Muscle layer of colon (tissue), 2 donors: Measurements from ENCODE around the gene RNASE1.
A peak's percentile ranks its signal among the peaks of the same experiment; 100 is the strongest.
"Not testable (repeated sequence)": the region's sequence is repeated elsewhere in the genome, so short reads cannot be mapped to it uniquely, and the experiment has no call there.

ENCODE experiments used
- H3K27ac ChIP-seq: one replicate; pipeline ENCODE4 v1.7.0; 2013; ENCODE audit warnings: low read depth, mild to moderate bottlenecking, low read length, moderate library complexity
- H3K27me3 ChIP-seq, 2 donors: one replicate each; pipeline ENCODE4 v1.7.0; 2013; ENCODE audit warnings: low read length in 2 of 2, mild to moderate bottlenecking in 2 of 2; ENCODE audit not compliant: insufficient read depth in 2 of 2, control insufficient read depth in 1 of 2
- H3K36me3 ChIP-seq: one replicate; pipeline ENCODE4 v1.7.0; 2013; ENCODE audit warnings: mild to moderate bottlenecking, low read length; ENCODE audit not compliant: insufficient read depth
- H3K4me1 ChIP-seq: one replicate; pipeline ENCODE4 v1.7.0; 2013; ENCODE audit warnings: mild to moderate bottlenecking, low read length; ENCODE audit not compliant: insufficient read depth
- H3K4me3 ChIP-seq, 2 donors: one replicate each; pipeline ENCODE4 v1.7.0; 2013; ENCODE audit warnings: low read length in 2 of 2, low read depth in 1 of 2, mild to moderate bottlenecking in 1 of 2, moderate library complexity in 1 of 2
- H3K9ac ChIP-seq: one replicate; pipeline ENCODE4 v1.7.0; 2013; ENCODE audit warnings: low read length
- H3K9me3 ChIP-seq: one replicate; pipeline ENCODE4 v1.7.0; 2013; ENCODE audit warnings: mild to moderate bottlenecking, low read length
- donor health status: abdominal sarcoma.
- donor health status: Adenocarcinoma of cecum.

RNASE1 gene

GRCh38 chr14:20802341-20803084, at the start of gene RNASE1:
RNASE1 (minus strand) TSS chr14:20802844; CDS start chr14:20802068, 776 bp downstream.
- Histone ChIP-seq H3K9me3 (no peaks in the 10 kb centered on the region), H3K4me1 (no peaks in the 10 kb centered on the region), H3K27me3 (no peaks in the 10 kb centered on the region), H3K27ac (no peak within 1 kb of the TSS), H3K9ac (no peak within 1 kb of the TSS), H3K36me3 (no peaks in the 10 kb centered on the region), H3K4me3 (peak within 1 kb of the TSS in 1 of 2 donors; percentile 24)

- H3K9ac ChIP-seq: no peak overlapping the region
Observed at GRCh38 chr14:20848955-20849570, 46.4 kb upstream of the RNASE1 start.

GRCh38 chr14:20848316-20848954, 45.8 kb upstream of the RNASE1 start:
- H3K4me3 ChIP-seq: no peak overlapping the region
- H3K4me1 ChIP-seq: no peaks in the 10 kb centered on the region
- no peak overlapping the region for H3K27ac ChIP-seq
- H3K9ac ChIP-seq: no peak overlapping the region
- H3K36me3 ChIP-seq: no peaks in the 10 kb centered on the region
- no peaks in the 10 kb centered on the region for H3K9me3 ChIP-seq
- no peaks in the 10 kb centered on the region for H3K27me3 ChIP-seq

More at GRCh38 chr14:20848955-20849570, 46.4 kb upstream of the RNASE1 start:
- H3K36me3 ChIP-seq: no peaks in the 10 kb centered on the region
- no peak overlapping the region for H3K27ac ChIP-seq
- H3K4me1 ChIP-seq: no peaks in the 10 kb centered on the region
- H3K9me3 ChIP-seq: no peaks in the 10 kb centered on the region
- no peak overlapping the region for H3K4me3 ChIP-seq
- no peaks in the 10 kb centered on the region for H3K27me3 ChIP-seq

- H3K9ac ChIP-seq: no peak overlapping the region
- H3K27ac ChIP-seq: no peak overlapping the region
- no peaks in the 10 kb centered on the region for H3K4me1 ChIP-seq
- H3K4me3 ChIP-seq: no peak overlapping the region
- H3K9me3 ChIP-seq: no peaks in the 10 kb centered on the region
- H3K27me3 ChIP-seq: no peaks in the 10 kb centered on the region
- no peaks in the 10 kb centered on the region for H3K36me3 ChIP-seq
Observed at GRCh38 chr14:20846560-20846959, 43.9 kb upstream of the RNASE1 start.

- H3K9me3 ChIP-seq: no peaks in the 10 kb centered on the region
- H3K27ac ChIP-seq: no peak overlapping the region
- H3K9ac ChIP-seq: no peak overlapping the region
- no peaks in the 10 kb centered on the region for H3K27me3 ChIP-seq
- no peaks in the 10 kb centered on the region for H3K36me3 ChIP-seq
- no peaks in the 10 kb centered on the region for H3K4me1 ChIP-seq
- no peak overlapping the region for H3K4me3 ChIP-seq
Observed at GRCh38 chr14:20841096-20841495, 38.5 kb upstream of the RNASE1 start.

- Histone ChIP-seq H3K27me3 (no peaks in the 10 kb centered on the region), H3K4me3 (no peak overlapping the region), H3K27ac (no peak overlapping the region), H3K9me3 (no peaks in the 10 kb centered on the region), H3K4me1 (no peaks in the 10 kb centered on the region), H3K36me3 (no peaks in the 10 kb centered on the region), H3K9ac (no peak overlapping the region)
Observed at GRCh38 chr14:20837831-20838230, 35.2 kb upstream of the RNASE1 start.

- H3K27me3 ChIP-seq: no peaks in the 10 kb centered on the region
- H3K36me3 ChIP-seq: no peaks in the 10 kb centered on the region
- no peak overlapping the region for H3K27ac ChIP-seq
- no peak overlapping the region for H3K4me3 ChIP-seq
- H3K9me3 ChIP-seq: no peaks in the 10 kb centered on the region
- no peak overlapping the region for H3K9ac ChIP-seq
- no peaks in the 10 kb centered on the region for H3K4me1 ChIP-seq
Observed at GRCh38 chr14:20836668-20837338, 34.2 kb upstream of the RNASE1 start.

- no peaks in the 10 kb centered on the region for H3K4me1 ChIP-seq
- H3K36me3 ChIP-seq: no peaks in the 10 kb centered on the region
- no peak overlapping the region for H3K27ac ChIP-seq
- H3K4me3 ChIP-seq: no peak overlapping the region
- no peaks in the 10 kb centered on the region for H3K27me3 ChIP-seq
- H3K9me3 ChIP-seq: no peaks in the 10 kb centered on the region
- H3K9ac ChIP-seq: no peak overlapping the region
Observed at GRCh38 chr14:20834899-20835298, 32.3 kb upstream of the RNASE1 start.

GRCh38 chr14:20830831-20831230, 28.2 kb upstream of the RNASE1 start:
- no peaks in the 10 kb centered on the region for H3K9me3 ChIP-seq
- no peak overlapping the region for H3K4me3 ChIP-seq
- H3K36me3 ChIP-seq: no peaks in the 10 kb centered on the region
- H3K4me1 ChIP-seq: no peaks in the 10 kb centered on the region
- no peaks in the 10 kb centered on the region for H3K27me3 ChIP-seq
- no peak overlapping the region for H3K27ac ChIP-seq
- H3K9ac ChIP-seq: no peak overlapping the region

- H3K9me3 ChIP-seq, H3K27me3 ChIP-seq, H3K36me3 ChIP-seq, H3K27ac ChIP-seq, H3K4me1 ChIP-seq, H3K4me3 ChIP-seq, H3K9ac ChIP-seq: not testable (repeated sequence)
Observed at GRCh38 chr14:20828024-20828694, 25.5 kb upstream of the RNASE1 start.

- Histone ChIP-seq H3K27me3 (no peaks in the 10 kb centered on the region), H3K9me3 (no peaks in the 10 kb centered on the region), H3K27ac (no peak overlapping the region), H3K4me3 (no peak overlapping the region), H3K36me3 (no peaks in the 10 kb centered on the region), H3K9ac (no peak overlapping the region), H3K4me1 (no peaks in the 10 kb centered on the region)
Observed at GRCh38 chr14:20827326-20827725, 24.7 kb upstream of the RNASE1 start.
